Lung (tissue), 12 donors: ENCODE results near the gene SULT4A1. TPM values are rescaled to one million over a fixed set of nuclear protein-coding genes. Genes with fewer than 3 reads are reported as not detected.

ENCODE experiments used
- ATAC-seq: fragments of 200-7000 bp; cut with Tn5 transposase; one replicate; pipeline ENCODE4 v1.9.1; 2020; ENCODE audit warnings: moderate number of reproducible peaks; ENCODE audit not compliant: insufficient read depth, low FRiP score
- DNase-seq, 3 donors: peaks; one replicate each; pipeline ENCODE4 v3.0.0-alpha.2; 2013 to 2017
- H3K27ac ChIP-seq, 2 donors: one replicate each; pipeline ENCODE4 v1.5.1; 2013; ENCODE audit warnings: mild to moderate bottlenecking in 2 of 2, moderate library complexity in 2 of 2, control low read depth in 1 of 2, inconsistent platforms in 1 of 2, low read depth in 1 of 2, low read length in 1 of 2
- H3K27me3 ChIP-seq, 3 donors: one replicate each; pipeline ENCODE4 v1.5.1; 2013; ENCODE audit warnings: low read length in 2 of 3; ENCODE audit not compliant: control insufficient read depth in 3 of 3, insufficient read depth in 3 of 3
- H3K36me3 ChIP-seq, 4 donors: one replicate each; pipeline ENCODE4 v1.5.1; 2013; ENCODE audit warnings: low read length in 4 of 4, mild to moderate bottlenecking in 1 of 4, moderate library complexity in 1 of 4; ENCODE audit not compliant: control insufficient read depth in 4 of 4, insufficient read depth in 4 of 4
- H3K4me1 ChIP-seq, 5 donors: one replicate each; pipeline ENCODE4 v1.5.1; 2013; ENCODE audit warnings: low read length in 5 of 5, mild to moderate bottlenecking in 2 of 5, moderate library complexity in 1 of 5; ENCODE audit not compliant: control insufficient read depth in 5 of 5, insufficient read depth in 5 of 5
- H3K4me3 ChIP-seq: one replicate; pipeline ENCODE4 v1.5.1; 2013; ENCODE audit warnings: mild to moderate bottlenecking, control low read depth, moderate library complexity
- H3K9ac ChIP-seq, 2 donors: one replicate each; pipeline ENCODE4 v1.5.1; 2013; ENCODE audit warnings: low read length in 2 of 2, control low read depth in 1 of 2; ENCODE audit not compliant: insufficient read depth in 1 of 2
- H3K9me3 ChIP-seq, 4 donors: one replicate each; pipeline ENCODE4 v1.5.1; 2013; ENCODE audit warnings: low read length in 3 of 4, mild to moderate bottlenecking in 1 of 4, moderate library complexity in 1 of 4; ENCODE audit not compliant: control insufficient read depth in 4 of 4, insufficient read depth in 3 of 4
- WGBS, 2 donors: extraction: QIAGEN DNeasy Blood & Tissue Kit; methylation state at CpG; one replicate each; pipeline ENCODE4 v1.1.7; 2013; 5-methylcytosine and 5-hydroxymethylcytosine counted together
- polyA plus RNA-seq, 2 donors: library from polyadenylated mRNA; stranded (reverse); fragments of 200-250 nt; gene quantifications; one replicate each; pipeline ENCODE4 v1.2.1, GENCODE V29; 2013
- total RNA-seq, 2 donors: library from RNA; depleted of rRNA in 1 of 2; stranded (reverse); fragments of >200 nt in 1 of 2; gene quantifications; one replicate each; pipeline ENCODE4 v1.2.1, GENCODE V29; 2014 to 2021
- TF ChIP-seq, protein P1 (sequence below): IDR thresholded peaks from 2 replicates; pipeline ENCODE4 v1.5.1; 2012; ENCODE audit warnings: mild to moderate bottlenecking; ENCODE audit errors: control extremely low read depth, extremely low read depth
- donor health status: control.
- donor health status: control.
- donor health status: Bipolar disorder and iron deficiency.
- donor health status: healthy.
- donor health status: DM: yes; HTN: yes; CAD: no.

SULT4A1 gene
- total and polyA plus RNA-seq, 4 donors = 0.06 to 0.31 (median 0.26) TPM; not detected in 1

DNA sequence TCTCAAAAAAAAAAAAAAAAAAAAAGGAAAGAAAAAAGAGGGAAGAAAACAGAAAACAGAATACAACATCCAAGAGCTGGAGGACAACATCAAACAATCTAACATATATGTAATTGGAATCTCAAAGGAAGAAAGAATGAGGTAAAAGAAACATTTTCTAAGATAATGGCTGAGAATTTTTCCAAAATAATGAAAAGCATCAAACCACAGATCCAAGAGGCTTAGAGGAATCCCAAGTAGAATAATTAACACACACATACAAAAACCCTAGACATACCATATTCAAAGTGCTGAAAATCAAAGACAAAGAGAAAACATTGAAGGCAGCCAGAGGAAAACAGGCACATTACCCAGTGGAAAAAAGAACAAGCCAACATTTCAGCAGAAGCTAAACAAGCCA lies 4.9 kb downstream of the SULT4A1 start:
- peaks cover 0 to 3% (median 0%) of the 10 kb centered on the region in 5 donors for H3K4me1 ChIP-seq
- H3K27ac ChIP-seq = no peak overlapping the region
- H3K36me3 ChIP-seq = no peaks in the 10 kb centered on the region
- no peak overlapping the region for H3K4me3 ChIP-seq
- ATAC-seq = no peak
- TF ChIP-seq, protein P1, sequence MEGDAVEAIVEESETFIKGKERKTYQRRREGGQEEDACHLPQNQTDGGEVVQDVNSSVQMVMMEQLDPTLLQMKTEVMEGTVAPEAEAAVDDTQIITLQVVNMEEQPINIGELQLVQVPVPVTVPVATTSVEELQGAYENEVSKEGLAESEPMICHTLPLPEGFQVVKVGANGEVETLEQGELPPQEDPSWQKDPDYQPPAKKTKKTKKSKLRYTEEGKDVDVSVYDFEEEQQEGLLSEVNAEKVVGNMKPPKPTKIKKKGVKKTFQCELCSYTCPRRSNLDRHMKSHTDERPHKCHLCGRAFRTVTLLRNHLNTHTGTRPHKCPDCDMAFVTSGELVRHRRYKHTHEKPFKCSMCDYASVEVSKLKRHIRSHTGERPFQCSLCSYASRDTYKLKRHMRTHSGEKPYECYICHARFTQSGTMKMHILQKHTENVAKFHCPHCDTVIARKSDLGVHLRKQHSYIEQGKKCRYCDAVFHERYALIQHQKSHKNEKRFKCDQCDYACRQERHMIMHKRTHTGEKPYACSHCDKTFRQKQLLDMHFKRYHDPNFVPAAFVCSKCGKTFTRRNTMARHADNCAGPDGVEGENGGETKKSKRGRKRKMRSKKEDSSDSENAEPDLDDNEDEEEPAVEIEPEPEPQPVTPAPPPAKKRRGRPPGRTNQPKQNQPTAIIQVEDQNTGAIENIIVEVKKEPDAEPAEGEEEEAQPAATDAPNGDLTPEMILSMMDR = no peak
- H3K9me3 ChIP-seq = peaks cover 0 to 13% (median 4%) of the 10 kb centered on the region in 4 donors
- H3K27me3 ChIP-seq = peaks cover 0 to 12% (median 5%) of the 10 kb centered on the region in 3 donors
- no peak for DNase-seq
- no peak overlapping the region for H3K9ac ChIP-seq

- H3K27ac ChIP-seq = no peak overlapping the region
- WGBS, 2 donors = 87 to 93% methylated on average over 4 of the region's 4 CpGs
- H3K4me3 ChIP-seq = no peak overlapping the region
- H3K4me1 ChIP-seq = no peaks in the 10 kb centered on the region
- TF ChIP-seq, protein P1 = no peak
- H3K36me3 ChIP-seq = no peaks in the 10 kb centered on the region
- H3K27me3 ChIP-seq = peaks cover 0 to 4% (median 0%) of the 10 kb centered on the region in 3 donors
- peaks cover 0 to 10% (median 4%) of the 10 kb centered on the region in 4 donors for H3K9me3 ChIP-seq
- H3K9ac ChIP-seq = no peak overlapping the region
- DNase-seq = no peak
- ATAC-seq = no peak
Observed at GRCh38 chr22:43855431-43855830, 6.9 kb downstream of the SULT4A1 start.

DNA sequence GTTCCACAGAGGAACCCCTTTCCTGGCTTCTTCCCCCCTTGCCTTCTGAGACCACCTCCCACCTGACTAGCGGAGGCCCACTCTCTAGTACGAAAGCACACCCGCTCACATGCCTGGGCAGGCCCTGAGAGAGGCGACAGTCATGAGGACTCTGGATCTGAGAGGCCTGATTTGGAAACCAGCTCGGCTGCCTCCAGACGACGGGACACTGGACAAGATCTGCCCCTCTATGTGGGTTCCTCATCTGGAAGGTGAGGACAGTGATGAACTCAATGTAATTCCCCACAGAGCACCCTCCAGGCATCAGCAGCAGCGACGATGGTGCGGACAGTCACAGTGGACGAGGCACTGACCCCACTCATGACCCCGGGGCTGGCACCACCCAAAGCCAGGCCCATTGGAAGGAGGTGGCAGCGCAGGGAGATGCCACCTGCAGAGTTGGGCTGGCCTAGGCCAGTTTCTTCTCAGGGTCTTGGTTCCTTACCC lies 7.5 kb downstream of the SULT4A1 start:
- peaks cover 0 to 12% (median 4%) of the 10 kb centered on the region in 4 donors for H3K9me3 ChIP-seq
- 92 to 93% methylated on average over 13 of the region's 13 CpGs for WGBS, 2 donors
- H3K4me3 ChIP-seq = no peak overlapping the region
- ATAC-seq = no peak
- H3K27ac ChIP-seq = no peak overlapping the region
- peaks cover 0 to 3% (median 0%) of the 10 kb centered on the region in 3 donors for H3K27me3 ChIP-seq
- no peak for DNase-seq
- H3K4me1 ChIP-seq = no peaks in the 10 kb centered on the region
- no peaks in the 10 kb centered on the region for H3K36me3 ChIP-seq
- H3K9ac ChIP-seq = no peak overlapping the region
- TF ChIP-seq, protein P1 = no peak
